T-cell (primary cell): ENCODE data around the gene PTP4A2. TPM values are rescaled to one million over a fixed set of nuclear protein-coding genes. Genes with fewer than 3 reads are reported as not detected.
A peak's percentile ranks its signal among the peaks of the same experiment; 100 is the strongest.

Source experiments
- ATAC-seq, 4 experiments: fragments of 200-7000 bp in 3 of 4; fragments of 150-1000 bp in 1 of 4; cut with Tn5 transposase; replicated peaks in 1 of 4; 1 replicate in 3 of 4; 2 replicates in 1 of 4; pipeline ENCODE4 v1.10.0; 2021; ENCODE audit warnings: moderate library complexity in 3 of 4, mild to moderate bottlenecking in 2 of 4, moderate number of reproducible peaks in 1 of 4
- CTCF ChIA-PET, 2 donors: fragments of 300-600 bp; sonication (Branson Sonifier 250); formaldehyde crosslinking; loops; one replicate each; lab custom pipeline; 2022; ENCODE audit warnings: antibody characterized with exemption in 2 of 2; lab: Charles Lee
- POLR2A ChIA-PET, 2 donors: fragments of 300-600 bp; sonication (Branson Sonifier 250); formaldehyde crosslinking; loops; one replicate each; lab custom pipeline; 2022; ENCODE audit warnings: antibody characterized with exemption in 2 of 2; lab: Charles Lee
- DNase-seq, 35 experiments: peaks; one replicate each; pipeline versions ENCODE4 v3.0.0 to v3.0.0-alpha.2; 2013 to 2023
- H3K27ac ChIP-seq: one replicate; pipeline ENCODE4 v1.5.1; 2013; ENCODE audit warnings: low read length
- H3K27me3 ChIP-seq, 2 experiments: replicated peaks in 1 of 2; 1 replicate in 1 of 2; 2 replicates in 1 of 2; pipeline versions ENCODE4 v1.6.1 to v1.7.0; 2013; ENCODE audit warnings: low read length in 1 of 2, mixed read lengths in 1 of 2; ENCODE audit not compliant: control insufficient read depth in 2 of 2, insufficient read depth in 2 of 2; ENCODE audit errors: extremely low read depth in 1 of 2
- H3K36me3 ChIP-seq, 2 donors: 1 replicate in 1 of 2; 2 replicates in 1 of 2; pipeline versions ENCODE4 v1.6.1 to v1.7.0; 2013; ENCODE audit warnings: low read length in 1 of 2; ENCODE audit not compliant: control insufficient read depth in 2 of 2, insufficient read depth in 1 of 2; ENCODE audit errors: extremely low read depth in 1 of 2
- H3K4me1 ChIP-seq, 2 experiments: 1 replicate in 1 of 2; 2 replicates in 1 of 2; pipeline versions ENCODE4 v1.6.1 to v1.7.0; 2013; ENCODE audit warnings: low read length in 2 of 2, mixed read lengths in 1 of 2; ENCODE audit not compliant: insufficient read depth in 2 of 2, control insufficient read depth in 1 of 2; ENCODE audit errors: extremely low read depth in 1 of 2
- H3K4me3 ChIP-seq, 2 donors: 1 replicate in 1 of 2; 2 replicates in 1 of 2; pipeline versions ENCODE4 v1.5.1 to v1.7.0; 2013; ENCODE audit warnings: mild to moderate bottlenecking in 2 of 2, low read length in 1 of 2, moderate library complexity in 1 of 2; ENCODE audit not compliant: control insufficient read depth in 1 of 2; ENCODE audit errors: extremely low read depth in 1 of 2
- H3K9me3 ChIP-seq: 2 replicates; pipeline ENCODE4 v1.7.0; 2013
- H3K27ac Mint-ChIP-seq, 2 donors: one replicate each; pipeline ENCODE4 v1.8.0; 2020 to 2021; ENCODE audit warnings: mild to moderate bottlenecking in 2 of 2, mixed read lengths in 2 of 2
- H3K27me3 Mint-ChIP-seq, 2 donors: one replicate each; pipeline ENCODE4 v1.8.0; 2021 to 2022; ENCODE audit warnings: mixed read lengths in 2 of 2
- H3K36me3 Mint-ChIP-seq: one replicate; pipeline ENCODE4 v1.8.0; 2021; ENCODE audit warnings: mixed read lengths
- H3K4me1 Mint-ChIP-seq, 3 donors: one replicate each; pipeline ENCODE4 v1.8.0; 2020 to 2022; ENCODE audit warnings: mixed read lengths in 3 of 3, mild to moderate bottlenecking in 1 of 3
- H3K4me3 Mint-ChIP-seq, 3 donors: one replicate each; pipeline ENCODE4 v1.8.0; 2020 to 2022; ENCODE audit warnings: mild to moderate bottlenecking in 3 of 3, mixed read lengths in 3 of 3, moderate library complexity in 3 of 3
- H3K9me3 Mint-ChIP-seq, 3 donors: one replicate each; pipeline ENCODE4 v1.8.0; 2020 to 2022; ENCODE audit warnings: mixed read lengths in 3 of 3
- WGBS: methylation state at CpG from one replicate; pipeline ENCODE4 v1.1.5; 2013; ENCODE audit warnings: missing lambda C conversion rate; ENCODE audit not compliant: insufficient coverage; 5-methylcytosine and 5-hydroxymethylcytosine counted together
- total RNA-seq, 35 experiments: library from RNA in 6 of 35; stranded (reverse) in 6 of 35; fragments of 120-200 nt in 1 of 35; gene quantifications; one replicate each; pipeline versions ENCODE4 v1.2.1 to v1.2.4 and lab custom pipeline; 2013 to 2026

The PTP4A2 gene
- total RNA-seq (100 to 1,000 TPM; 187 to 341 (median 224) TPM), total RNA-seq (lab: John Stamatoyannopoulos, UW) (155 to 365 (median 304) reads per million in 29 experiments)
- 481 TPM for total RNA-seq (2013)

GRCh38 chr1:31938184-31938975 lies at the start of gene PTP4A2:
Gene PTP4A2 (minus strand): TSS chr1:31938368. CDS start chr1:31919065, 19,303 bp downstream.
- Histone ChIP-seq H3K27me3 (no peaks in the 10 kb centered on the region), H3K27ac (peak within 1 kb of the TSS; percentile 90), H3K9me3 (no peaks in the 10 kb centered on the region), H3K4me1 (peaks cover 50 to 70% of the 10 kb centered on the region in 2 experiments), H3K36me3 (no peaks in the 10 kb centered on the region), H3K4me3 (peak within 1 kb of the TSS; percentile 72 to 93)
- ChIA-PET CTCF (interaction anchor here (0.5 to 3.3 kb wide), 17 partner anchors 11 to 691 kb away, joined by 3 to 28 read pairs (median 5); partner anchors contain the start of genes KPNA6 (in 1 of the 2) and SPOCD1 (in 1 of the 2)), POLR2A (interaction anchor here (0.6 kb wide), 2 partner anchors 17 to 456 kb away, joined by 3 read pairs; partner anchors contain the start of gene BSDC1 (in 1 of the 2))
- Mint-ChIP-seq H3K27ac (peak within 1 kb of the TSS; percentile 95 to 98), H3K9me3 (no peaks in the 10 kb centered on the region), H3K36me3 (no peaks in the 10 kb centered on the region), H3K4me1 (peaks cover 69 to 87% (median 70%) of the 10 kb centered on the region in 3 donors), H3K4me3 (peak within 1 kb of the TSS; percentile 89 to 94 (median 90)), H3K27me3 (no peaks in the 10 kb centered on the region)
- DNase-seq, result peak; percentile 26 to 90 (median 70)
- ATAC-seq, result peak; percentile 69 to 80 (median 74)
- WGBS, result under 1% methylated on average over 71 of the region's 82 CpGs

- H3K9me3 ChIP-seq, result no peaks in the 10 kb centered on the region
- POLR2A ChIA-PET, result interaction anchor here in 1 of 2 donors (0.5 kb wide), 1 partner anchor 64 kb away, joined by 6 read pairs; no protein-coding TSS in a partner anchor
- CTCF ChIA-PET, result no interaction called here
- Mint-ChIP-seq H3K9me3 (no peaks in the 10 kb centered on the region), H3K36me3 (no peaks in the 10 kb centered on the region), H3K27me3 (no peaks in the 10 kb centered on the region), H3K4me3 (no peak overlapping the region), H3K27ac (peak overlapping the region; percentile 43 to 83), H3K4me1 (peaks cover 46 to 59% (median 52%) of the 10 kb centered on the region in 3 donors)
- peaks cover 30 to 44% of the 10 kb centered on the region in 2 experiments for H3K4me1 ChIP-seq
- no peak for ATAC-seq
- H3K4me3 ChIP-seq, result no peak overlapping the region
- no peak for DNase-seq
- WGBS, result 90% methylated on average over 8 of the region's 9 CpGs
- no peaks in the 10 kb centered on the region for H3K36me3 ChIP-seq
- no peak overlapping the region for H3K27ac ChIP-seq
- H3K27me3 ChIP-seq, result no peaks in the 10 kb centered on the region
These were observed 49.0 kb upstream of the PTP4A2 start for GRCh38 chr1:31987135-31987619.

- no CpG with 5 or more reads among the region's 4 CpGs for WGBS
- peak in 1 of 4 experiments; percentile 79 for ATAC-seq
- no peaks in the 10 kb centered on the region for H3K36me3 ChIP-seq
- no peaks in the 10 kb centered on the region for H3K36me3 Mint-ChIP-seq
- H3K4me3 Mint-ChIP-seq, result peak overlapping the region in 1 of 3 donors; percentile 55
- DNase-seq, result peak in 4 of 35 experiments; percentile 8 to 73 (median 17)
- H3K4me3 ChIP-seq, result no peak overlapping the region
- H3K27me3 ChIP-seq, result no peaks in the 10 kb centered on the region
- CTCF ChIA-PET, result interaction anchor here in 1 of 2 donors (0.6 to 1.4 kb wide), 5 partner anchors 13 to 928 kb away, joined by 3 to 6 read pairs (median 3); no protein-coding TSS in a partner anchor
- POLR2A ChIA-PET, result interaction anchor here in 1 of 2 donors (0.6 kb wide), 3 partner anchors 87 to 612 kb away, joined by 3 to 8 read pairs (median 4); partner anchors contain the start of gene TMEM39B
- H3K9me3 Mint-ChIP-seq, result no peaks in the 10 kb centered on the region
- no peaks in the 10 kb centered on the region for H3K27me3 Mint-ChIP-seq
- H3K4me1 Mint-ChIP-seq, result peaks cover 63 to 65% (median 64%) of the 10 kb centered on the region in 3 donors
- no peaks in the 10 kb centered on the region for H3K9me3 ChIP-seq
- peaks cover 40 to 60% of the 10 kb centered on the region in 2 experiments for H3K4me1 ChIP-seq
- H3K27ac ChIP-seq, result peak overlapping the region; percentile 75
- peak overlapping the region; percentile 91 to 97 for H3K27ac Mint-ChIP-seq
These were observed 47.3 kb upstream of the PTP4A2 start for GRCh38 chr1:31985430-31985829.

- no peak overlapping the region for H3K4me3 ChIP-seq
These were observed 46.5 kb upstream of the PTP4A2 start for GRCh38 chr1:31984419-31985347.

GRCh38 chr1:31981972-31982371 lies 43.8 kb upstream of the PTP4A2 start:
- peaks cover 51 to 61% (median 53%) of the 10 kb centered on the region in 3 donors for H3K4me1 Mint-ChIP-seq
- no peaks in the 10 kb centered on the region for H3K9me3 ChIP-seq
- no CpG with 5 or more reads among the region's 3 CpGs for WGBS
- no peaks in the 10 kb centered on the region for H3K36me3 Mint-ChIP-seq
- H3K27me3 Mint-ChIP-seq, result no peaks in the 10 kb centered on the region
- H3K4me3 ChIP-seq, result no peak overlapping the region
- H3K9me3 Mint-ChIP-seq, result no peaks in the 10 kb centered on the region
- DNase-seq (peak in 32 of 35 experiments; percentile 18 to 72 (median 48)), ATAC-seq (peak; percentile 71 to 79 (median 76))
- H3K27me3 ChIP-seq, result no peaks in the 10 kb centered on the region
- peak overlapping the region; percentile 90 to 95 for H3K27ac Mint-ChIP-seq
- peaks cover 40 to 53% of the 10 kb centered on the region in 2 experiments for H3K4me1 ChIP-seq
- H3K4me3 Mint-ChIP-seq, result peak overlapping the region; percentile 18 to 71 (median 41)
- H3K36me3 ChIP-seq, result no peaks in the 10 kb centered on the region
- peak overlapping the region; percentile 72 for H3K27ac ChIP-seq
- CTCF ChIA-PET, result interaction anchor here (0.6 to 1.2 kb wide), 6 partner anchors 9 to 126 kb away, joined by 3 to 7 read pairs (median 4); no protein-coding TSS in a partner anchor
- POLR2A ChIA-PET, result no interaction called here

More at GRCh38 chr1:31984419-31985347, 46.5 kb upstream of the PTP4A2 start:
- DNase-seq, result peak in 19 of 35 experiments; percentile 4 to 57 (median 17)
- Histone ChIP-seq H3K4me1 (peaks cover 40 to 56% of the 10 kb centered on the region in 2 experiments), H3K36me3 (no peaks in the 10 kb centered on the region), H3K9me3 (no peaks in the 10 kb centered on the region), H3K27me3 (no peaks in the 10 kb centered on the region), H3K27ac (peak overlapping the region; percentile 75)
- H3K27ac Mint-ChIP-seq, result peak overlapping the region; percentile 91 to 97
- ATAC-seq, result peak; percentile 57 to 89 (median 88)
- H3K27me3 Mint-ChIP-seq, result no peaks in the 10 kb centered on the region
- peak overlapping the region in 2 of 3 donors; percentile 7 to 55 for H3K4me3 Mint-ChIP-seq
- no peaks in the 10 kb centered on the region for H3K9me3 Mint-ChIP-seq
- POLR2A ChIA-PET, result interaction anchor here in 1 of 2 donors (0.6 kb wide), 2 partner anchors 112 to 611 kb away, joined by 4 to 8 read pairs; no protein-coding TSS in a partner anchor
- CTCF ChIA-PET, result interaction anchor here in 1 of 2 donors (0.6 to 1.4 kb wide), 5 partner anchors 14 to 928 kb away, joined by 3 to 6 read pairs (median 3); no protein-coding TSS in a partner anchor
- no CpG with 5 or more reads among the region's 6 CpGs for WGBS
- no peaks in the 10 kb centered on the region for H3K36me3 Mint-ChIP-seq
- peaks cover 55 to 62% (median 57%) of the 10 kb centered on the region in 3 donors for H3K4me1 Mint-ChIP-seq
